Erythroblast (primary cell): ENCODE measurements around the gene MYH4.

ENCODE experiments used
- GATA1 ChIP-seq: IDR thresholded peaks from 2 replicates; pipeline ENCODE4 v1.6.1; 2011; ENCODE audit warnings: low read depth, mild to moderate bottlenecking, control low read depth, low read length, moderate library complexity
- POLR2A ChIP-seq: IDR thresholded peaks from 2 replicates; pipeline ENCODE4 v1.6.1; 2011; ENCODE audit warnings: mild to moderate bottlenecking, low read length

DNA sequence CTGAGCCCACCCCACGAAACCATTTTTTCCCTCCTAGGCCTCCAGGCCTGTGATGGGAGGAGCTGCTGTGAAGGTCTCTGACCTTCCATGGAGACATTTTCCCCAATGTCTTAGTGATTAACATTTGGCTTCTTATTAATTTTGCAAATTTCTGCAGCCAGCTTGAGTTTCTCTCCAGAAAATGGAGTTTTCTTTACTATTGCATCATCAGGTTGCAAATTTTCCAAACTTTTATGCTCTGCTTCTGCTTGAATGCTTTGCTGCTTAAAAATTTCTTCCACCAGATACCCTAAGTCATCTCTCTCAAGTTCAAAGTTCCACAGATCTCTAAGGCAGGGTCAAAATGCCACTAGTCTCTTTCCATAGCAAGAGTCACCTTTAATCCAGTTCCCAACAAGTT, 12.9 kb upstream of the MYH4 start:
- TF ChIP-seq POLR2A, result no peak
- TF ChIP-seq GATA1, result no peak
